Vagina (tissue), 2 donors: ENCODE data around the gene SELENOS. TPM values are rescaled to one million over a fixed set of nuclear protein-coding genes. Genes with fewer than 3 reads are reported as not detected.

Source experiments
- DNase-seq, 2 donors: peaks; one replicate each; pipeline ENCODE4 v3.0.0-alpha.2; 2017; ENCODE audit errors: extremely low spot score in 2 of 2
- H3K27ac ChIP-seq: fragments of 200-600 bp; sonication (generic); one replicate; pipeline ENCODE4 v1.5.1; 2019
- H3K27me3 ChIP-seq: fragments of 200-600 bp; sonication (generic); one replicate; pipeline ENCODE4 v1.5.1; 2019
- H3K36me3 ChIP-seq, 2 donors: fragments of 200-600 bp; sonication (generic); one replicate each; pipeline ENCODE4 v1.5.1; 2017 to 2019
- H3K4me1 ChIP-seq: fragments of 200-600 bp; sonication (generic); one replicate; pipeline ENCODE4 v1.5.1; 2019
- H3K4me3 ChIP-seq, 2 donors: fragments of 200-600 bp; sonication (generic); 1 replicate in 1 of 2; 2 replicates in 1 of 2; pipeline ENCODE4 v1.5.1; 2016 to 2019
- H3K9me3 ChIP-seq: fragments of 200-600 bp; sonication (generic); one replicate; pipeline ENCODE4 v1.5.1; 2019
- CTCF ChIP-seq, 3 experiments: fragments of 450-650 bp in 2 of 3; fragments of 200-600 bp in 1 of 3; sonication (generic) in 1 of 3; IDR thresholded peaks; one replicate each; pipeline ENCODE4 v1.5.1; 2017 to 2019; ENCODE audit warnings: antibody characterized with exemption in 3 of 3, mild to moderate bottlenecking in 2 of 3, moderate library complexity in 2 of 3
- POLR2A ChIP-seq, 2 donors: fragments of 450-650 bp; IDR thresholded peaks; one replicate each; pipeline ENCODE4 v1.6.1; 2017; ENCODE audit warnings: antibody characterized with exemption in 2 of 2, mild to moderate bottlenecking in 2 of 2, moderate library complexity in 2 of 2
- POLR2AphosphoS5 ChIP-seq, 2 donors: sonication (generic); formaldehyde crosslinking; IDR thresholded peaks; one replicate each; pipeline ENCODE4 v1.9.0; 2017; ENCODE audit warnings: antibody characterized with exemption in 2 of 2, mild to moderate bottlenecking in 2 of 2, low read depth in 1 of 2; ENCODE audit not compliant: insufficient read depth in 1 of 2
- intact Hi-C: fragments of 100-400 bp; cut with DNase I; formaldehyde crosslinking; loops from one replicate; pipeline ENCODE4 v1.15.1; 2023
- total RNA-seq: library from RNA; depleted of rRNA; stranded (reverse); fragments of >200 nt; gene quantifications from one replicate; pipeline ENCODE4 v1.2.3, GENCODE V29; 2016

SELENOS gene
- total RNA-seq, 1 donor from 2014 or later = 47.6 TPM

- no peaks in the 10 kb centered on the region for H3K9me3 ChIP-seq
- H3K27ac ChIP-seq = no peak overlapping the region
- DNase-seq = no peak
- peaks cover 11% of the 10 kb centered on the region for H3K4me1 ChIP-seq
- H3K4me3 ChIP-seq = no peak overlapping the region
- no peak for TF ChIP-seq CTCF (IDR thresholded peaks at IDR 0.05)
- TF ChIP-seq POLR2A (IDR thresholded peaks at IDR 0.05) = no peak
- TF ChIP-seq POLR2AphosphoS5 (IDR thresholded peaks at IDR 0.05; ENCODE audit: insufficient read depth in 1 of 2, low read depth in 1 of 2) = no peak
- H3K36me3 ChIP-seq = no peaks in the 10 kb centered on the region
- H3K27me3 ChIP-seq = no peaks in the 10 kb centered on the region
- intact Hi-C loops = loop anchor here (2.0 kb wide), 1 partner anchor 252 kb away; no protein-coding TSS in a partner anchor
These were observed 14.7 kb downstream of the SELENOS start for GRCh38 chr15:101262551-101262950.

- H3K4me3 ChIP-seq = no peak overlapping the region
- H3K9me3 ChIP-seq = no peaks in the 10 kb centered on the region
- peak; percentile 75 to 93 (median 84) for TF ChIP-seq CTCF (IDR thresholded peaks at IDR 0.05)
- peak in 1 of 2 donors; percentile 35 for TF ChIP-seq POLR2AphosphoS5 (IDR thresholded peaks at IDR 0.05; ENCODE audit: insufficient read depth in 1 of 2, low read depth in 1 of 2)
- no peak for TF ChIP-seq POLR2A (IDR thresholded peaks at IDR 0.05)
- H3K27ac ChIP-seq = no peak overlapping the region
- no peaks in the 10 kb centered on the region for H3K36me3 ChIP-seq
- no peak for DNase-seq
- H3K4me1 ChIP-seq = no peaks in the 10 kb centered on the region
- intact Hi-C loops = loop anchor here (10.0 kb wide), 1 partner anchor 344 kb away; the partner anchor contains the start of gene LRRK1
- H3K27me3 ChIP-seq = no peaks in the 10 kb centered on the region
These were observed 18.8 kb downstream of the SELENOS start for GRCh38 chr15:101258238-101259144.

GRCh38 chr15:101256757-101257156, 20.5 kb downstream of the SELENOS start:
- Histone ChIP-seq H3K36me3 (no peaks in the 10 kb centered on the region), H3K27ac (no peak overlapping the region), H3K9me3 (no peaks in the 10 kb centered on the region), H3K4me3 (no peak overlapping the region), H3K4me1 (peaks cover 10% of the 10 kb centered on the region), H3K27me3 (no peaks in the 10 kb centered on the region)
- intact Hi-C loops = loop anchor here (10.0 kb wide), 1 partner anchor 342 kb away; the partner anchor contains the start of gene LRRK1
- TF ChIP-seq CTCF (IDR thresholded peaks at IDR 0.05) (no peak), POLR2AphosphoS5 (IDR thresholded peaks at IDR 0.05; ENCODE audit: insufficient read depth in 1 of 2, low read depth in 1 of 2) (no peak), POLR2A (IDR thresholded peaks at IDR 0.05) (no peak)
- DNase-seq = no peak

- intact Hi-C loops = loop anchor here (10.0 kb wide), 1 partner anchor 341 kb away; the partner anchor contains the start of gene LRRK1
- no peak for TF ChIP-seq POLR2AphosphoS5 (IDR thresholded peaks at IDR 0.05; ENCODE audit: insufficient read depth in 1 of 2, low read depth in 1 of 2)
- no peak for TF ChIP-seq CTCF (IDR thresholded peaks at IDR 0.05)
- TF ChIP-seq POLR2A (IDR thresholded peaks at IDR 0.05) = no peak
- no peaks in the 10 kb centered on the region for H3K9me3 ChIP-seq
These were observed 21.6 kb downstream of the SELENOS start for GRCh38 chr15:101255615-101256241.

More at GRCh38 chr15:101255615-101256241, 21.6 kb downstream of the SELENOS start:
- Histone ChIP-seq H3K27ac (no peak overlapping the region), H3K36me3 (no peaks in the 10 kb centered on the region), H3K4me3 (no peak overlapping the region), H3K27me3 (no peaks in the 10 kb centered on the region), H3K4me1 (peaks cover 11% of the 10 kb centered on the region)
- DNase-seq = no peak
